DOHH2 (cell line): Measurements from ENCODE around the gene BTBD3.

Experiments used
- H3F3A ChIP-seq: fragments of 200-600 bp; sonication (generic), shearing (Covaris generic); 2 replicates; pipeline ENCODE4 v1.6.0; 2016; ENCODE audit warnings: antibody characterized with exemption, mild to moderate bottlenecking; ENCODE audit not compliant: control insufficient read depth, insufficient read depth
- H3K27ac ChIP-seq: fragments of 200-600 bp; sonication (generic); 2 replicates; pipeline ENCODE4 v1.5.1; 2014; ENCODE audit warnings: low read depth, mild to moderate bottlenecking, low read length, moderate library complexity
- H3K27me3 ChIP-seq: fragments of 200-600 bp; sonication (generic); 2 replicates; pipeline ENCODE4 v1.6.1; 2014; ENCODE audit warnings: mild to moderate bottlenecking, low read length, mixed read lengths; ENCODE audit not compliant: control insufficient read depth
- H3K36me3 ChIP-seq: fragments of 200-600 bp; sonication (generic); 2 replicates; pipeline ENCODE4 v1.6.1; 2014; ENCODE audit warnings: mild to moderate bottlenecking, low read length, moderate library complexity, mixed read lengths; ENCODE audit not compliant: control insufficient read depth
- H3K4me1 ChIP-seq: fragments of 200-600 bp; sonication (generic); 2 replicates; pipeline ENCODE4 v1.6.1; 2014; ENCODE audit warnings: mild to moderate bottlenecking, low read length, mixed read lengths; ENCODE audit not compliant: control insufficient read depth
- H3K4me2 ChIP-seq: fragments of 200-600 bp; sonication (generic); 2 replicates; pipeline ENCODE4 v1.6.0; 2014; ENCODE audit warnings: mild to moderate bottlenecking, low read length, moderate library complexity
- H3K4me3 ChIP-seq: fragments of 200-600 bp; sonication (generic); 2 replicates; pipeline ENCODE4 v1.5.1; 2014; ENCODE audit warnings: mild to moderate bottlenecking, low read length, mixed read lengths
- H3K79me2 ChIP-seq: fragments of 200-600 bp; sonication (generic); 2 replicates; pipeline ENCODE4 v1.6.1; 2014; ENCODE audit warnings: mild to moderate bottlenecking, low read length, mixed read lengths; ENCODE audit not compliant: control insufficient read depth
- H3K9me2 ChIP-seq: fragments of 200-600 bp; sonication (generic); replicated peaks from 2 replicates; pipeline ENCODE4 v1.6.1; 2014; ENCODE audit warnings: mild to moderate bottlenecking, low read length, mixed read lengths; ENCODE audit not compliant: control insufficient read depth
- H3K9me3 ChIP-seq: fragments of 200-600 bp; sonication (generic); 2 replicates; pipeline ENCODE4 v1.6.1; 2014; ENCODE audit warnings: antibody characterized with exemption, low read length, mixed read lengths; ENCODE audit not compliant: control insufficient read depth, insufficient read depth
- H4K20me1 ChIP-seq: fragments of 200-600 bp; sonication (generic); 2 replicates; pipeline ENCODE4 v1.6.0; 2014; ENCODE audit warnings: low read depth, mild to moderate bottlenecking, antibody characterized with exemption, low read length, moderate library complexity; ENCODE audit not compliant: control insufficient read depth, insufficient read depth
- CTCF ChIP-seq: fragments of 200-600 bp; sonication (generic); IDR thresholded peaks from one replicate; pipeline ENCODE4 v1.5.1; 2014; ENCODE audit warnings: antibody characterized with exemption, mild to moderate bottlenecking, low read depth, low read length; ENCODE audit not compliant: poor library complexity, severe bottlenecking
- EZH2phosphoT487 ChIP-seq: fragments of 200-600 bp; sonication (generic); IDR thresholded peaks from 2 replicates; pipeline ENCODE4 v1.6.1; 2017; ENCODE audit warnings: borderline replicate concordance, mild to moderate bottlenecking, antibody characterized with exemption, low read length, moderate library complexity, mixed read lengths

BTBD3 gene

DNA sequence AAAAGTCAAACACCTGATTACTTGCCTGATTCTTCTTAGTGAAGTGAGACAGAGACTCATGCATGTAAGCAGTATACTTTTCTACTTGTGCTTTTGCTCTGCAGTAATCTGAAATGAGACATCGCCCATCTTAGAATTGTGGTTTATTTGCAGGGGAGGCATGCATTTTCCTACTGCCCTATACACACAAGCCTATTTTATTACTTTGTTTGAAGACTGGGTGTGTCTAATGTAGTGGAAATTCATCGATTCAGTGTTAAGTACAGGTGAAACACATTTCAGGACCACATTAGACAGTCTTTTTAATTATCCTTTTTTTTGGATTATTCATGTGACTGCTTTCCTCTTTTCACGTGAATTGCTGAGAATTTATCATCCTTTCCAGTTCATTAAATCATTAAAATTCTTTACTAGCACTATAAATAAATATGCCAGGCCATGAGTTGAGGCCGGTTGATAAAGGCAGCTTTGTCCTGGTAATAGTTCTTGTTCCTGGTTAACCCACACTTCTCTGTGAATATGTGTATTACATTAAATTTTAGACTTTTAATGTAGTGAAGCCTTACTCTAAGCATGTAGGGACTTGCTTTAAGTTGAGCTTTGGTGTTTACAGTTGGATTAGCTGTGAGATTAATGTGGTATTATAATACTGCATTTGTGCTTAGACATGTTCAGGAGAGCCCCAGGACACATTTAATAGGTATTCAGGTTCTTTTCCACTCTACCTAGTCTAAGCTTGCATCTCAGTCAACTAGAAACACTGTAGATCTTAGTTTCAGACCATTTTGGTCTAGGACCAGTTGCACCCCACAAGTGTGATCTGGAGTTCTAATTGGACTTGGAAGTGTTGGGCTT is 10.8 kb upstream of the BTBD3 start:
- H3K27ac ChIP-seq = no peak overlapping the region
- no peaks in the 10 kb centered on the region for H3K27me3 ChIP-seq
- H3K9me3 ChIP-seq = peaks cover 3% of the 10 kb centered on the region; the same call in 1 of the 2 replicates
- TF ChIP-seq CTCF (no peak), EZH2phosphoT487 (no peak)
- H4K20me1 ChIP-seq = no peaks in the 10 kb centered on the region
- H3F3A ChIP-seq = no peaks in the 10 kb centered on the region
- H3K4me2 ChIP-seq = no peak overlapping the region
- no peaks in the 10 kb centered on the region for H3K79me2 ChIP-seq
- no peaks in the 10 kb centered on the region for H3K9me2 ChIP-seq
- H3K4me3 ChIP-seq = no peak overlapping the region
- H3K4me1 ChIP-seq = no peaks in the 10 kb centered on the region
- H3K36me3 ChIP-seq = no peaks in the 10 kb centered on the region

- TF ChIP-seq CTCF (no peak), EZH2phosphoT487 (no peak)
- H3K4me2 ChIP-seq = no peak overlapping the region
- no peaks in the 10 kb centered on the region for H3K79me2 ChIP-seq
- H3K4me1 ChIP-seq = no peaks in the 10 kb centered on the region
- H3K36me3 ChIP-seq = no peaks in the 10 kb centered on the region
- no peaks in the 10 kb centered on the region for H3K27me3 ChIP-seq
- H3F3A ChIP-seq = no peaks in the 10 kb centered on the region
- H4K20me1 ChIP-seq = no peaks in the 10 kb centered on the region
- H3K9me2 ChIP-seq = no peaks in the 10 kb centered on the region
- no peak overlapping the region for H3K4me3 ChIP-seq
- H3K27ac ChIP-seq = no peak overlapping the region
- no peaks in the 10 kb centered on the region; the same call in 1 of the 2 replicates for H3K9me3 ChIP-seq
These were observed 10.1 kb upstream of the BTBD3 start for GRCh38 chr20:11907621-11908020.

DNA sequence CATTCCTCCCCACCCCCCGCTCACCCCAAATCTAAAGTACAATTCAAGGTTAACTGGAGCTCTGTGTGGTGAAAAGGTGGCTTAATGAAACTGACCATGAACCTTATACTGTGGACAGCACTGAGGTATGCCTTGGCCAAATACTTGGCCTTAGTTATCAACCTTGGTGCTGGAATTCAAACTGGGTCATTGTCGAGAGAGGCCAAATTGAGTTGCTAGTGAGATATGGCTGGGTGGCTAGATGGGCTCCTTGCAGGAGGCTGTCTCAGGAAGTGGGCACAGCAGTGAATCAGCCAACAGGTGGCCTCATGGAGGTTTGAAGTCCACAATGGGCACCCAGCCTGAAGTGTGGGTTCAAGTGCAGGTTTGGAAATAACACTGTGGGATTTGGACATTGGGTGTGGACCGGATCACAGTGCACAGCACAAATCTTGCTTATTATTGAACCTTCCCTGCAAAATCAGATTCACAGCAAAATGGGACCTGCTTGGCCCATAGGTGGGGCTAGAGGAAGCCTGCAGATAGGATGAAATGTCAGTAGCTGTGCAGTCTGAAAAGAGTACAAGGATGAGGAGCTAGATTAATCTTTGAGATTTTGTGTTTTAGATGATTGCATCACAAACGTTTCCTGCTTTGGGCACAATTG is 5.6 kb upstream of the BTBD3 start:
- Histone ChIP-seq H3K4me3 (no peak overlapping the region), H3K4me1 (no peaks in the 10 kb centered on the region), H3F3A (no peaks in the 10 kb centered on the region), H3K27me3 (no peaks in the 10 kb centered on the region), H3K4me2 (no peak overlapping the region), H3K79me2 (no peaks in the 10 kb centered on the region), H3K36me3 (no peaks in the 10 kb centered on the region), H3K9me3 (no peaks in the 10 kb centered on the region; the same call in 1 of the 2 replicates), H4K20me1 (no peaks in the 10 kb centered on the region), H3K9me2 (no peaks in the 10 kb centered on the region), H3K27ac (no peak overlapping the region)
- TF ChIP-seq EZH2phosphoT487 (no peak), CTCF (no peak)
